Testis (tissue), 3 donors: ENCODE data around the gene RAP1GDS1. TPM values are rescaled to one million over a fixed set of nuclear protein-coding genes. Genes with fewer than 3 reads are reported as not detected.
"Not testable (repeated sequence)": the region's sequence is repeated elsewhere in the genome, so short reads cannot be mapped to it uniquely, and the experiment has no call there.

Experiments used
- DNase-seq: peaks from one replicate; pipeline ENCODE4 v3.0.0-alpha.2; 2019
- H3K27ac ChIP-seq, 2 donors: fragments of 200-600 bp; sonication (generic); one replicate each; pipeline ENCODE4 v1.5.1; 2019
- H3K27me3 ChIP-seq: fragments of 200-600 bp; sonication (generic); one replicate; pipeline ENCODE4 v1.5.1; 2019
- H3K36me3 ChIP-seq: fragments of 200-600 bp; sonication (generic); one replicate; pipeline ENCODE4 v1.5.1; 2017; ENCODE audit warnings: low read depth; ENCODE audit errors: missing control alignments
- H3K4me1 ChIP-seq: fragments of 200-600 bp; sonication (generic); one replicate; pipeline ENCODE4 v1.5.1; 2019
- H3K4me3 ChIP-seq, 2 donors: fragments of 200-600 bp; sonication (generic); one replicate each; pipeline ENCODE4 v1.5.1; 2017 to 2019
- H3K9me3 ChIP-seq: fragments of 200-600 bp; sonication (generic); one replicate; pipeline ENCODE4 v1.5.1; 2017
- CTCF ChIP-seq, 3 experiments: fragments of 450-650 bp in 2 of 3; fragments of 200-600 bp in 1 of 3; sonication (generic) in 1 of 3; IDR thresholded peaks; one replicate each; pipeline ENCODE4 v1.5.1; 2016 to 2019; ENCODE audit warnings: antibody characterized with exemption in 3 of 3, mild to moderate bottlenecking in 2 of 3, moderate library complexity in 1 of 3
- POLR2A ChIP-seq: fragments of 450-650 bp; IDR thresholded peaks from one replicate; pipeline ENCODE4 v1.6.1; 2017; ENCODE audit warnings: antibody characterized with exemption, mild to moderate bottlenecking, moderate library complexity
- WGBS, 2 donors: methylation state at CpG; one replicate each; pipeline ENCODE4 v1.1.5; 2018; 5-methylcytosine and 5-hydroxymethylcytosine counted together
- intact Hi-C: fragments of 100-400 bp; cut with DNase I; formaldehyde crosslinking; loops from one replicate; pipeline ENCODE4 v1.15.1; 2023; ENCODE audit warnings: low total_unique reads
- polyA plus RNA-seq: library from polyadenylated mRNA; stranded (reverse); fragments of 350-450 nt; fragmentation: Illumina TruSeq; extraction: RNeasy Lipid Tissue Mini Kit (QIAGEN cat#74804); gene quantifications from one replicate; pipeline ENCODE4 v1.2.3, GENCODE V29; 2014; ENCODE audit warnings: low read depth, low replicate concordance; ENCODE audit not compliant: insufficient read depth
- total RNA-seq, 2 donors: library from RNA; depleted of rRNA; stranded (reverse); fragments of >200 nt; gene quantifications; one replicate each; pipeline ENCODE4 v1.2.3, GENCODE V29; 2016

RAP1GDS1 gene
- total and polyA plus RNA-seq, 3 donors from 2014 or later: 34.2 to 38.0 (median 37.2) TPM

- DNase-seq: no peak
- intact Hi-C loops: no loop called here
- no peaks in the 10 kb centered on the region for H3K36me3 ChIP-seq
- WGBS, 2 donors: 94 to 96% methylated on average over 1 of the region's 1 CpG
- H3K9me3 ChIP-seq: no peaks in the 10 kb centered on the region
- no peaks in the 10 kb centered on the region for H3K4me1 ChIP-seq
- H3K4me3 ChIP-seq: no peak overlapping the region
- no peak overlapping the region for H3K27ac ChIP-seq
- no peaks in the 10 kb centered on the region for H3K27me3 ChIP-seq
- TF ChIP-seq CTCF (IDR thresholded peaks at IDR 0.05) (no peak), POLR2A (no peak)
Measured at GRCh38 chr4:98319021-98319420, 57.8 kb downstream of the RAP1GDS1 start.

GRCh38 chr4:98326168-98326567, 65.0 kb downstream of the RAP1GDS1 start:
- intact Hi-C loops: no loop called here
- TF ChIP-seq POLR2A (no peak), CTCF (IDR thresholded peaks at IDR 0.05) (no peak)
- no peaks in the 10 kb centered on the region for H3K36me3 ChIP-seq
- H3K4me1 ChIP-seq: no peaks in the 10 kb centered on the region
- no peak overlapping the region for H3K4me3 ChIP-seq
- no peak for DNase-seq
- H3K27me3 ChIP-seq: no peaks in the 10 kb centered on the region
- 90 to 98% methylated on average over 2 of the region's 2 CpGs for WGBS, 2 donors
- H3K9me3 ChIP-seq: no peaks in the 10 kb centered on the region
- no peak overlapping the region for H3K27ac ChIP-seq

GRCh38 chr4:98327694-98328093, 66.5 kb downstream of the RAP1GDS1 start:
- DNase-seq: no peak
- Histone ChIP-seq H3K4me3 (no peak overlapping the region), H3K4me1 (no peaks in the 10 kb centered on the region), H3K9me3 (no peaks in the 10 kb centered on the region), H3K27me3 (no peaks in the 10 kb centered on the region), H3K36me3 (no peaks in the 10 kb centered on the region), H3K27ac (no peak overlapping the region)
- TF ChIP-seq POLR2A (no peak), CTCF (IDR thresholded peaks at IDR 0.05) (no peak)
- intact Hi-C loops: no loop called here
- WGBS, 2 donors: 100% methylated on average over 1 of the region's 1 CpG

GRCh38 chr4:98329879-98330640, 68.9 kb downstream of the RAP1GDS1 start:
- H3K4me3 ChIP-seq, intact Hi-C loops, H3K36me3 ChIP-seq, DNase-seq, H3K9me3 ChIP-seq, H3K27ac ChIP-seq, H3K4me1 ChIP-seq, H3K27me3 ChIP-seq: not testable (repeated sequence)
- WGBS, 2 donors: 95 to 98% methylated on average over 24 to 30 of the region's 31 CpGs

- no peak overlapping the region for H3K4me3 ChIP-seq
- no peaks in the 10 kb centered on the region for H3K9me3 ChIP-seq
- no peak overlapping the region for H3K27ac ChIP-seq
- intact Hi-C loops: no loop called here
- H3K36me3 ChIP-seq: no peaks in the 10 kb centered on the region
- H3K27me3 ChIP-seq: no peaks in the 10 kb centered on the region
- no peak for TF ChIP-seq CTCF (IDR thresholded peaks at IDR 0.05)
- TF ChIP-seq POLR2A: no peak
- 70 to 90% methylated on average over 1 of the region's 1 CpG for WGBS, 2 donors
- DNase-seq: no peak
- H3K4me1 ChIP-seq: no peaks in the 10 kb centered on the region
Measured at GRCh38 chr4:98332017-98332416, 70.8 kb downstream of the RAP1GDS1 start.
